ENCODE data around the gene PHLPP1.

GRCh38 chr18:62771494-62772270 lies 56.3 kb downstream of the PHLPP1 start:
- no peak for TF ChIP-seq CTCF (IDR thresholded peaks at IDR 0.05; ENCODE audit: low read length)
- TF ChIP-seq EZH2 (optimal IDR thresholded peaks at IDR 0.05; ENCODE audit: low read depth, low read length) = no peak
